Activated CD4-positive, alpha-beta T cell treated with anti-CD3 and anti-CD28 coated beads, Interleukin-2, amount 50 U/mL, for 48 hours (primary cell): ENCODE data around the gene FHOD3.
A peak's percentile ranks its signal among the peaks of the same experiment; 100 is the strongest.

Experiments used
- DNase-seq, 2 experiments: peaks; one replicate each; pipeline ENCODE4 v3.0.0-alpha.2; 2020

Gene FHOD3

DNA sequence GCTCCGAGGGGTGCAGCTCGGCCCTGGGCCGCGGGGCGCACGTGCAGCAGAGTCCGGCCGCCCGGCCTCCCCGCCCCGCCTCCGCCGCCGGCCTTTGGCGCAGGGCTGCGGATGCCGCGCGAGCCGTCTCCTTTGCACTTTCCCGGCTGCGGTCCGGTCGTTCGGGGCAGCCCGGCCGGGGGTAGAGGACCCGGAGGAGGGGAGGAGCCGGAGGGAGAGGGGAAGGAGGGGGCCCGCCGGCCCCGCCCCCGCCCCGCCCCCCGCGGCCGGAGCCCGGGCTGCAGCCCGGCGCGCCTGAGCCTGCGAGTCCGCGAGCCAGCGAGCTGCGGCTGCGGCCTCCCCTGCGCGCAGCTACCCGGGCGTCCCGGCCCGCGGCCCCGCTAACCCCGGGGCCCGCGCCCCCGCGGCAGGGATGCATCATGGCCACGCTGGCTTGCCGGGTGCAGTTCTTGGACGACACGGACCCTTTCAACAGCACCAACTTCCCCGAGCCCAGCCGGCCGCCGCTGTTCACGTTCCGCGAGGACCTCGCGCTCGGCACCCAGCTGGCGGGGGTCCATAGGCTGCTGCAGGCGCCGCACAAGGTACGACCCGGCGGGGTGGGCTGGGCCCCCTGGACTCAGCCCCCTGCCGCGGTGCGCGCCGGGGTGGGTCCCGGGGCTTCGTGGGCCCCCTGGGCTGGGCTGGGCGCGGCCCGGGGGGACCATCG, at the start of gene FHOD3:
Gene FHOD3, plus strand, starts transcription at position 297 of the 709 bp plus-strand sequence. Its CDS starts 123 bp downstream, at position 420.
- peak in 1 of 2 experiments; percentile 29 for DNase-seq

DNA sequence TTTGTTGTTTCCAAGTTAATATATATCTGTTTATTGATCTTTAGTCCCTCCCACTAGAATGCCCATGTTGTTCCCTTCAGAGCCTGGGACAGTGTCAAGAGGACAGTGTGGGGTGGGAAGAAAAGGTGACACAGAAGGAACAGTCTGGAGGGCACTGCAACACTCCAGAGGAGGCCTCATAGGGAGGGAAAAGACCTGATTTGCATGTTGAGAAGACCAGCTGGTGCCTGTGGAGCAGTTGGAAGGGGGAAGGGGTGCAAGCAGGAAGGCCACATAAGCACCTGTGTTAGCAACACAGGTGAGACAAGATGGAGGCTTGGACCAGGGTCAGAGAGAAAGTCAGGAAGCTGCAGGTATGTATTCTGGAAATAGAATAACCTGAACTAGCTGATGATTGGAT, 48.1 kb upstream of the FHOD3 start:
- no peak for DNase-seq

DNA sequence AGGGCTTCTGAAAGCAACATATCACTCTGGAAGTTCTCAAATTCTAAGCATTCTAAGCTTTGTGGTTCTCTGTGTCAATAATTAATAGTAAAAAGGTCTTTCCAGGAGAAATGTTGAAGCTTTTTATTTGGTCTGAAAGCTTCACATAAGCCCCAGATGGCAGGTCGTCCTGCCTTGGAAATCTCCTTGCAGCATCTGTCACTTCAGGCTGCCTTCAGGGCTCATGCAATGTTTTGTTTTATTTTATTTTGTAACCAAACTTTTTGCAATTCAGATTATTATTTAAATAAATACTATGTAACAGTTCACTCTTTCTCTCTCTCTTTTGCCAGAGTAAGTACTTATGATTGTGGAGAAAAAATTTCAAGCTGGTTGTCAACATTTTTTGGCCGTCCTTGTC, 46.7 kb upstream of the FHOD3 start:
- DNase-seq, result no peak

DNA sequence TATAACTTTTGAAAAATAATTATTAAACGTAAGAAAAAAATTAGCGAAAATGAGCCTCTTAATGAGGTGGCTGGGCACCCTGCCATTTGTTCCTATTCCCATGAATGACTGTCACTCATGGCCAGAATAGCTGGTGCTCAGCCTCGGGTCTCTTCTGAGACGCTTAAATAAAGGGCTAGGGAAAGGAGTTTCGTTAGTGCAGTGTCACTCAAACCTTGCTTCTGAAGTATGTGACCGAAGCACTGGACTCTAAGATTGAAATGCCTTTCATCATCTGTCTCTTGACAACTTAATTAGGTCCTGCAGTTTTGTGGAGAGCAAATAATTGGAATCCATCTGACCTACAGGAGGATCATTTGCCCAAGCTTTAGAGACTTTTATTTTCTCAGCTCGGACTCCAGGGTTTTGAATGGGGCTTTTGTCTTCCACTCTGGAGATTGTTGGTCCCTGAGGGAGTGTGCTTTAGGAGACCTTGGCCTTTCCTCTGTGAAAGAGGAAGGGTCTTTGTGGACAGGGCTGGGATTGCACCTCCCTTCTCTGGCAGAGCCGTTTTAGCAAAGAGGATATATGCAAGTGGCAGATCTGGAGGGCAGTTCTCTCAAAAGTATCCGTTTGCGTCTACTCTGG, 42.3 kb upstream of the FHOD3 start:
- no peak for DNase-seq

GRCh38 chr18:36256094-36256493, 41.4 kb upstream of the FHOD3 start:
- no peak for DNase-seq

DNA sequence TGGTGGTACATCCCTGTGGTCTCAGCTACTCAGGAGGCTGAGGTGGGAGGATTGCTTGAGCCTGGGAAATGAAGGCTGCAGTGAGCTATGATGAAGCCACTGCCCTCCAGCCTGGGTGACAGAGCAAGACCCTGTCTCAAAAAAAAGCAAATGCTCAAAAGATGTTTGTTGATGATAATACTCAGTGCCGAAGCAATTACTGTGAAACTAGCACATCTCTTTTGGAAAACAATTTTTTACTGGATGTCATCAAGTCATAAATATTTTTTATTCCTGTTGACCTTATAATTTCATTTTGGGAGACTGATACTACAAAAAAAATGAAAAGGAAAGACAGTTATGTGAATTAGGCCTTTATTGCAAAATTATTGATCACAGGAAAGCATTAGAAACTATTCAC, 34.5 kb upstream of the FHOD3 start:
- DNase-seq, result no peak

- no peak for DNase-seq
Measured at GRCh38 chr18:36264283-36264682, 33.2 kb upstream of the FHOD3 start.

GRCh38 chr18:36265015-36265414, 32.5 kb upstream of the FHOD3 start:
- no peak for DNase-seq

DNA sequence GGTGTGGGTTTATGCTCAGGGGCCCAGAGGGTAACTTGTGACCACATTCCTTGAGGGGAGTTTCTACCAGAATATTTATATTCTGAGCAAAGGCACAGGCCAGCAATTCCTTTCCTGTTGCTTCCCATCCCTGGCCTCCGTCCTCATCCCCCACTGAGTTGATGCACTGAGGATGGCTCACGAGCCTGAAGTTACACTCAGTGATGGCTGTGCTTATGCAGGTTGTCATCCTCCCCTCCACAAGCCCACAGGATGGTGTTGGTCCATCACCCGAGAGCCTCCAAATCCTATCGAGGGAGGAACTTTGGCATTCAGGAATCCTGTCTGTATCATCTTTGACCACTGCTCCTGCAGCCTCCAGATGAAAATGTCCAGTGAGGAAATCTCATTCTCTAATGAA, 28.4 kb upstream of the FHOD3 start:
- DNase-seq, result no peak

DNA sequence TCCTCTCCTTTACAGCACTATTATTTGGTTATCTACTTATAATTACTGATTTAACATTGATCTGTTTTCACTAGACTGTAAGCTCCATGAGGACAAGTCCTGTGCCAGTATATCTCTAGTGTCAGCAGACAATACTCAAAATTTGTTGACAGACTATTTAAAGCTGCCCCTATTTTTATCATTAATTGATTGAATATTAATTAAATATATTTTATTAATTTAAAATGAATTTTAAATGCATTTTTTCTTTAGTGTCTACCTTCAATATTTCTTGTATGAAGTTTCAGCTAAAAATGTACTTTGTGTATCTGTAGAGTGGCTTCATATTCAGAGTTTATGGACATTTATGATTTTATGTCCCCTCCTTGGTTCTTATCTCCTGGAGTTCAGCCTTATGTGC, 26.4 kb upstream of the FHOD3 start:
- DNase-seq, result no peak

GRCh38 chr18:36273347-36273746, 24.2 kb upstream of the FHOD3 start:
- DNase-seq, result no peak

DNA sequence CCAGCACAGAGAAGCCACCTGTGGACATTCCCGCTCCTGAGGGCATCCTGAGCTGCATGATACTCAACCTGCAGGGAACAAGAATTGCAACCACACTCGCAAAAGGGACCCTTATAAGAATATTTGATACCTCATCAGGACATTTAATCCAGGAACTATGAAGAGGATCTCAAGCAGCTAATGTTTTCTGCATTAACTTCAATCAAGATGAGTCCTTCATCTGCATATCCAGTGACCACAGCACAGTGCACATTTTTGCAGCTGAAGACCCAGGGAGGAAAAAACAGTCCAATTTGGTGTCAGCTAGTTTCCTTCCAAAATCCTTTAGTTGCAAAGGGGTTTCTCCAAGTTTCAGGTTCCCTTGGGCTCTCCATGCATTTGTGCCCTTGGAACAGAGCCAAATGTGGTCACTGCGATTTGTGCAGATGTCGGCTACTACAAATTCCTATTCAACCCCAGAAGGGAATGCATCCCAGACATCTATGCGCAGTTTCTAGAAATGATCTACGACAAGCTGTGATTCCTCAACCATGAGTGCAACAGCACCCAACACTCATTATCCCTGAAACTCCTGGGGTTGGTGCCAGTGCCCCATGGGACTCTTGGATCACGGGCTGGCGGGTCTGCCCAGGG, 23.3 kb upstream of the FHOD3 start:
- DNase-seq, result no peak

GRCh38 chr18:36275561-36275960, 22.0 kb upstream of the FHOD3 start:
- no peak for DNase-seq

DNA sequence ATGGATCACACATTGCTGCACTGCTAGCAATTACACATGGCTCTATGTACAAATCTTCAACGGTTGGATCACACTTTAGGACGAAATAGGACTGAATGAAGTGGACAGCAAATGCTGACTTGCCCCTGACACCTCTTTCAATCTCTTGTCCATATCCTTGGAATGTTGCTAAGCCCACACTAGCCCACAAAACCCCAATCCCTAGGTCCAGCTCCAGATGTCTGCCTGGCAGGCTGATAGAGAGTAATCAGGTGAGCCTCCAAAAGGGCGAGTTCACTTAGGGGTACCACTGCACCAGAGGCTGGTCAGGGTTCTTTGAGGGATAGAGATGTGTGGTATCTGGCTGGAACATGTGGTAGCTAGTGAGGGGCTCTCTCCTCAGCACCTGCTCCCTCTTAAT, 18.5 kb upstream of the FHOD3 start:
- no peak for DNase-seq

- no peak for DNase-seq
Measured at GRCh38 chr18:36281936-36282335, 15.6 kb upstream of the FHOD3 start.

GRCh38 chr18:36283448-36283847, 14.1 kb upstream of the FHOD3 start:
- no peak for DNase-seq

GRCh38 chr18:36284268-36284667, 13.2 kb upstream of the FHOD3 start:
- DNase-seq, result no peak

- peak in 1 of 2 experiments; percentile 33 for DNase-seq
Measured at GRCh38 chr18:36284671-36285295, 12.7 kb upstream of the FHOD3 start.

DNA sequence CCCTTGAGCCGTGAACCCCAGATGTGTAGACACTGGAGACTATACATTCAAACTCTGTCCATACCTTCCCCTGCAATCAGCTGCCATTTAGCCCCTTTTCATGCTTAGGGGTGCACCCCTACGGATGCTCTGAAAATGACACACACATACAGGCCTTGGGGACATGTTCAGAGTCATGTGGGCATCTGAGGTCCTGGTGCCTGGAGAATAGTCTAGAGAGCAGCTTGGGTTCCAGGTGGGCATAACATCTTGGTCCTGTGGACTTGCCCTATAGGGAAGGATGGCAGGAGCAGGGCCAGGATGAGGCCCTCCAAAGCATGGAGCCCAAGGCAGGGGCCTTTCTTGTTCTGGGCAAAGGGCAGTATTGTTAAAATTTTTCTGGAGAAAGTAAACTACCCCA, 9.9 kb upstream of the FHOD3 start:
- DNase-seq, result no peak

GRCh38 chr18:36288689-36289088, 8.8 kb upstream of the FHOD3 start:
- no peak for DNase-seq

DNA sequence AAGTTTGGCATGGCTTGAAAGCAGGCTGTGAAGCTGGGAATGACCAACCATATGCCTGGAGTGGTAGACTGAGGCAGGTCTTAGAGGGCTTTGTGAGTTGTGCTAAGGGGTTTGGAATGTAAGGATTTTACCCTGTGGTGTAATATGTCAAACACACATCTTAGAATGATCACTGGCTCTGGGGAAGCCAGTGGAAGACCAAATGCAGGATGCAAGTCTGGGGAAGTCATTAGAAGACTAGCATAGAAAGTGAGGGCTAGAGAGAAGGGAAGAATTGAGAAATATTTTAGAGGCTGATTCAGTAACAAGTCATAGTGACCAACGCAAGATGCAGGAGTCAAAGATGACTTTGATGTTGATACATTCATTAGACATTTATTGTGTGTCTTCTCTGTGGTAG, 3.5 kb upstream of the FHOD3 start:
- DNase-seq, result no peak

DNA sequence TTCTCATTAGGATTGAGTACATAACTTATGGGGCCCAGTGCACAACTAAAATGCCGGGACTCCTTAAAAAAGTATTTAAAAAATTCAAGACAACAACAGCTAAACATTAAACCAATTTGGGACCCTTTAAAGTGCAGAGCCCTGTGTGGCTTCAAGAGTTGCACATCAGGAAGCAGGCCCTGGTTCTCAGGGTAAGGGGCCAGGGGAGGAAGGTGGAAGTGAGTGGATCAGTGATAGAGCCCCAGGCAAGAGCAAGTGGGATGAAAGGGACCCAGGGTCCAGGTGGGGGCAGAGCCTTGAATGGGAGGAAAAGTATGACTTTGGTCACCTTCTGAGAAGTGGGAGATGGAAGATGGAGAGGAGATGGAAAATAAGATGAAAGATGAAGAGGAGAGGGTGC, 2.3 kb upstream of the FHOD3 start:
- DNase-seq, result no peak

GRCh38 chr18:36295880-36296301, 1.6 kb upstream of the FHOD3 start:
- DNase-seq, result no peak
